ENCODE measurements around the gene ESRRA. TPM values are rescaled to one million over a fixed set of nuclear protein-coding genes. Genes with fewer than 3 reads are reported as not detected.

The ESRRA gene
- polyA plus RNA-seq, 1 donor from 2014 or later, result 29.0 TPM

DNA sequence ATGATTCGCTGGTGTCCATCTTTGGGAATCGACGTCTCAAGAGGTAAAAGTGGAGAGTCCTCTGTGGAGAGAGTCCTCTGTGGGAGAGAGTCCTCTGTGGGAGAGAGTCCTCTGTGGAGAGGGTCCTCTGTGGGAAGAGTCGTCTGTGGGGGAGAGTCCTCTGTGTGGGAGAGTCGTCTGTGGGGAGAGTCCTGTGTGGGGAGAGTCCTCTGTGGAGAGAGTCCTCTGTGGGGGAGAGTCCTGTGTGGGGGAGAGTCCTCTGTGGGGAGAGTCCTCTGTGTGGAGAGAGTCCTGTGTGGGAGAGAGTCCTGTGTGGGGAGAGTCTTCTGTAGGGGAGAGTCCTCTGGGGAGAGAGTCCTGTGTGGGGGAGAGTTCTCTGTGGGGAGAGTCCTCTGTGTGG, 15.7 kb downstream of the ESRRA start:
- Histone ChIP-seq H3K9me2 (ENCODE audit: insufficient read depth, low read length) (no peaks in the 10 kb centered on the region), H3K27ac (ENCODE audit: low read length) (no peak overlapping the region), H3F3A (ENCODE audit: insufficient read depth, low read length, poor library complexity, severe bottlenecking) (no peaks in the 10 kb centered on the region), H3K27me3 (ENCODE audit: insufficient read depth, low read depth, low read length) (no peaks in the 10 kb centered on the region), H2AFZ (ENCODE audit: low read depth, low read length) (no peak overlapping the region), H4K20me1 (ENCODE audit: insufficient read depth) (no peaks in the 10 kb centered on the region), H3K4me3 (ENCODE audit: low read length) (no peak overlapping the region), H3K79me2 (replicated peaks; ENCODE audit: insufficient read depth, low read length) (peaks cover 13% of the 10 kb centered on the region), H3K9ac (ENCODE audit: low read length) (no peak overlapping the region), H3K4me2 (ENCODE audit: low read length) (no peak overlapping the region), H3K9me3 (ENCODE audit: low read length) (no peaks in the 10 kb centered on the region), H3K36me3 (ENCODE audit: insufficient read depth, low read length) (no peaks in the 10 kb centered on the region)
- TF ChIP-seq EZH2 (IDR thresholded peaks at IDR 0.05; ENCODE audit: borderline replicate concordance, insufficient read depth, low read length, poor library complexity, severe bottlenecking), result no peak
- TF ChIP-seq MXI1 (conservative IDR thresholded peaks at IDR 0.05; ENCODE audit: poor library complexity, severe bottlenecking), result no peak
- no peak for TF ChIP-seq SMC3 (conservative IDR thresholded peaks at IDR 0.05; ENCODE audit: poor library complexity)
- TF ChIP-seq RAD21 (conservative IDR thresholded peaks at IDR 0.05), result no peak
- TF ChIP-seq, protein P1, sequence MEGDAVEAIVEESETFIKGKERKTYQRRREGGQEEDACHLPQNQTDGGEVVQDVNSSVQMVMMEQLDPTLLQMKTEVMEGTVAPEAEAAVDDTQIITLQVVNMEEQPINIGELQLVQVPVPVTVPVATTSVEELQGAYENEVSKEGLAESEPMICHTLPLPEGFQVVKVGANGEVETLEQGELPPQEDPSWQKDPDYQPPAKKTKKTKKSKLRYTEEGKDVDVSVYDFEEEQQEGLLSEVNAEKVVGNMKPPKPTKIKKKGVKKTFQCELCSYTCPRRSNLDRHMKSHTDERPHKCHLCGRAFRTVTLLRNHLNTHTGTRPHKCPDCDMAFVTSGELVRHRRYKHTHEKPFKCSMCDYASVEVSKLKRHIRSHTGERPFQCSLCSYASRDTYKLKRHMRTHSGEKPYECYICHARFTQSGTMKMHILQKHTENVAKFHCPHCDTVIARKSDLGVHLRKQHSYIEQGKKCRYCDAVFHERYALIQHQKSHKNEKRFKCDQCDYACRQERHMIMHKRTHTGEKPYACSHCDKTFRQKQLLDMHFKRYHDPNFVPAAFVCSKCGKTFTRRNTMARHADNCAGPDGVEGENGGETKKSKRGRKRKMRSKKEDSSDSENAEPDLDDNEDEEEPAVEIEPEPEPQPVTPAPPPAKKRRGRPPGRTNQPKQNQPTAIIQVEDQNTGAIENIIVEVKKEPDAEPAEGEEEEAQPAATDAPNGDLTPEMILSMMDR (IDR thresholded peaks at IDR 0.05; ENCODE audit: poor library complexity, severe bottlenecking), result no peak
- TF ChIP-seq POLR2AphosphoS5 (IDR thresholded peaks at IDR 0.05), result no peak
- no peak for TF ChIP-seq TAF1 (IDR thresholded peaks at IDR 0.05; ENCODE audit: low read depth)
- TF ChIP-seq, protein P2, sequence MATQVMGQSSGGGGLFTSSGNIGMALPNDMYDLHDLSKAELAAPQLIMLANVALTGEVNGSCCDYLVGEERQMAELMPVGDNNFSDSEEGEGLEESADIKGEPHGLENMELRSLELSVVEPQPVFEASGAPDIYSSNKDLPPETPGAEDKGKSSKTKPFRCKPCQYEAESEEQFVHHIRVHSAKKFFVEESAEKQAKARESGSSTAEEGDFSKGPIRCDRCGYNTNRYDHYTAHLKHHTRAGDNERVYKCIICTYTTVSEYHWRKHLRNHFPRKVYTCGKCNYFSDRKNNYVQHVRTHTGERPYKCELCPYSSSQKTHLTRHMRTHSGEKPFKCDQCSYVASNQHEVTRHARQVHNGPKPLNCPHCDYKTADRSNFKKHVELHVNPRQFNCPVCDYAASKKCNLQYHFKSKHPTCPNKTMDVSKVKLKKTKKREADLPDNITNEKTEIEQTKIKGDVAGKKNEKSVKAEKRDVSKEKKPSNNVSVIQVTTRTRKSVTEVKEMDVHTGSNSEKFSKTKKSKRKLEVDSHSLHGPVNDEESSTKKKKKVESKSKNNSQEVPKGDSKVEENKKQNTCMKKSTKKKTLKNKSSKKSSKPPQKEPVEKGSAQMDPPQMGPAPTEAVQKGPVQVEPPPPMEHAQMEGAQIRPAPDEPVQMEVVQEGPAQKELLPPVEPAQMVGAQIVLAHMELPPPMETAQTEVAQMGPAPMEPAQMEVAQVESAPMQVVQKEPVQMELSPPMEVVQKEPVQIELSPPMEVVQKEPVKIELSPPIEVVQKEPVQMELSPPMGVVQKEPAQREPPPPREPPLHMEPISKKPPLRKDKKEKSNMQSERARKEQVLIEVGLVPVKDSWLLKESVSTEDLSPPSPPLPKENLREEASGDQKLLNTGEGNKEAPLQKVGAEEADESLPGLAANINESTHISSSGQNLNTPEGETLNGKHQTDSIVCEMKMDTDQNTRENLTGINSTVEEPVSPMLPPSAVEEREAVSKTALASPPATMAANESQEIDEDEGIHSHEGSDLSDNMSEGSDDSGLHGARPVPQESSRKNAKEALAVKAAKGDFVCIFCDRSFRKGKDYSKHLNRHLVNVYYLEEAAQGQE (IDR thresholded peaks at IDR 0.05; ENCODE audit: borderline replicate concordance), result no peak
- TF ChIP-seq EP300 (conservative IDR thresholded peaks at IDR 0.05; ENCODE audit: poor library complexity, severe bottlenecking), result no peak

DNA sequence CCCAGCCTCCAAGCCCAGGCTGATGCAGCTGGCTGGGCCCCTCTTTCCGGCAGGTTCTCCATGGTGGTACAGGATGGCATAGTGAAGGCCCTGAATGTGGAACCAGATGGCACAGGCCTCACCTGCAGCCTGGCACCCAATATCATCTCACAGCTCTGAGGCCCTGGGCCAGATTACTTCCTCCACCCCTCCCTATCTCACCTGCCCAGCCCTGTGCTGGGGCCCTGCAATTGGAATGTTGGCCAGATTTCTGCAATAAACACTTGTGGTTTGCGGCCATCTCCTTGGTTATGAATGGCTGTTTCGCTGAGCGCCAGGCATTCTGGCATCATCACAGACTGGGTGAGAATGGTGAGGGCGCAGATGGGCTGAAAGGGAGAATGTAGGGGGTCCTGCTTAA, 16.2 kb downstream of the ESRRA start:
- no peak overlapping the region for H3K4me2 ChIP-seq (ENCODE audit: low read length)
- TF ChIP-seq EP300 (conservative IDR thresholded peaks at IDR 0.05; ENCODE audit: poor library complexity, severe bottlenecking), result no peak
- TF ChIP-seq POLR2AphosphoS5 (IDR thresholded peaks at IDR 0.05), result no peak
- TF ChIP-seq MXI1 (conservative IDR thresholded peaks at IDR 0.05; ENCODE audit: poor library complexity, severe bottlenecking), result no peak
- no peak for TF ChIP-seq EZH2 (IDR thresholded peaks at IDR 0.05; ENCODE audit: borderline replicate concordance, insufficient read depth, low read length, poor library complexity, severe bottlenecking)
- TF ChIP-seq, protein P1 (IDR thresholded peaks at IDR 0.05; ENCODE audit: poor library complexity, severe bottlenecking), result no peak
- no peak for TF ChIP-seq SMC3 (conservative IDR thresholded peaks at IDR 0.05; ENCODE audit: poor library complexity)
- no peak for TF ChIP-seq TAF1 (IDR thresholded peaks at IDR 0.05; ENCODE audit: low read depth)
- TF ChIP-seq, protein P2 (IDR thresholded peaks at IDR 0.05; ENCODE audit: borderline replicate concordance), result no peak
- no peak for TF ChIP-seq RAD21 (conservative IDR thresholded peaks at IDR 0.05)

More for the DNA sequence above, 16.2 kb downstream of the ESRRA start:
- H3K27ac ChIP-seq (ENCODE audit: low read length), result no peak overlapping the region
- H3K79me2 ChIP-seq (replicated peaks; ENCODE audit: insufficient read depth, low read length), result peaks cover 13% of the 10 kb centered on the region
- H3K9me3 ChIP-seq (ENCODE audit: low read length), result no peaks in the 10 kb centered on the region
- H3K4me3 ChIP-seq (ENCODE audit: low read length), result no peak overlapping the region
- H3K9ac ChIP-seq (ENCODE audit: low read length), result no peak overlapping the region
- H3K36me3 ChIP-seq (ENCODE audit: insufficient read depth, low read length), result no peaks in the 10 kb centered on the region
- H3K27me3 ChIP-seq (ENCODE audit: insufficient read depth, low read depth, low read length), result no peaks in the 10 kb centered on the region
- H2AFZ ChIP-seq (ENCODE audit: low read depth, low read length), result no peak overlapping the region
- H3K9me2 ChIP-seq (ENCODE audit: insufficient read depth, low read length), result no peaks in the 10 kb centered on the region
- no peaks in the 10 kb centered on the region for H4K20me1 ChIP-seq (ENCODE audit: insufficient read depth)
- H3F3A ChIP-seq (ENCODE audit: insufficient read depth, low read length, poor library complexity, severe bottlenecking), result no peaks in the 10 kb centered on the region
